Body of pancreas (tissue), 4 donors: Measurements from ENCODE around the gene CCDC116.

Source experiments
- CTCF ChIP-seq, 7 experiments: fragments of 450-650 bp in 4 of 7; fragments of 200-600 bp in 3 of 7; sonication (generic) in 3 of 7; IDR thresholded peaks; one replicate each; pipeline ENCODE4 v1.5.1; 2016 to 2019; ENCODE audit warnings: antibody characterized with exemption in 7 of 7
- POLR2A ChIP-seq, 3 donors: fragments of 450-650 bp; IDR thresholded peaks; one replicate each; pipeline ENCODE4 v1.6.1; 2016; ENCODE audit warnings: antibody characterized with exemption in 3 of 3, mild to moderate bottlenecking in 2 of 3

GRCh38 chr22:21591695-21592094 lies 40.9 kb upstream of the CCDC116 start:
- TF ChIP-seq CTCF (IDR thresholded peaks at IDR 0.05) (no peak), POLR2A (IDR thresholded peaks at IDR 0.05) (no peak)
